ENCODE data around the gene FAM20C.

- TF ChIP-seq CTCF (IDR thresholded peaks at IDR 0.05) = no peak
- TF ChIP-seq POLR2A (IDR thresholded peaks at IDR 0.05) = no peak
- no peak for TF ChIP-seq POLR2AphosphoS5 (IDR thresholded peaks at IDR 0.05)
These were observed 35.4 kb upstream of the FAM20C start for GRCh38 chr7:157008-157310.

All from prostate gland (tissue), 2 donors.